ENCODE results near the gene VWA5B2. TPM values are rescaled to one million over a fixed set of nuclear protein-coding genes. Genes with fewer than 3 reads are reported as not detected.

VWA5B2 gene
- total RNA-seq, 2 experiments from 2014 or later, result not detected

- Mint-ChIP-seq H3K36me3 (ENCODE audit: low read depth) (no peaks in the 10 kb centered on the region), H3K27me3 (ENCODE audit: low read depth) (peaks cover 50% of the 10 kb centered on the region), H3K9me3 (ENCODE audit: insufficient read depth) (no peaks in the 10 kb centered on the region), H3K27ac (no peak overlapping the region), H3K4me3 (peak overlapping the region; percentile 37), H3K4me1 (ENCODE audit: low read depth) (peaks cover 9% of the 10 kb centered on the region)
- POLR2A ChIA-PET, result interaction anchor here (0.9 kb wide), 1 partner anchor 11 kb away, joined by 3 read pairs; no protein-coding TSS in a partner anchor
- CTCF ChIA-PET, result interaction anchor here (0.6 to 4.9 kb wide), 40 partner anchors 9 to 591 kb away, joined by 3 to 45 read pairs (median 5); partner anchors contain the start of genes ABCC5, ABCF3, ALG3 and AP2M1
- DNase-seq, result no peak
- ATAC-seq, result no peak
Observed at GRCh38 chr3:184228376-184229137, 828 bp upstream of the VWA5B2 start.

- ATAC-seq, result no peak
- Mint-ChIP-seq H3K9me3 (ENCODE audit: insufficient read depth) (no peaks in the 10 kb centered on the region), H3K27ac (no peak overlapping the region), H3K27me3 (ENCODE audit: low read depth) (peaks cover 47% of the 10 kb centered on the region), H3K36me3 (ENCODE audit: low read depth) (no peaks in the 10 kb centered on the region), H3K4me1 (ENCODE audit: low read depth) (peaks cover 9% of the 10 kb centered on the region), H3K4me3 (no peak overlapping the region)
- no peak for DNase-seq
- CTCF ChIA-PET, result interaction anchor here (0.9 to 4.9 kb wide), 2 partner anchors 20 to 26 kb away, joined by 5 to 45 read pairs; partner anchors contain the start of gene EEF1AKMT4
- POLR2A ChIA-PET, result no interaction called here
Observed at GRCh38 chr3:184230081-184230602, 757 bp downstream of the VWA5B2 start.

- Mint-ChIP-seq H3K36me3 (ENCODE audit: low read depth) (no peaks in the 10 kb centered on the region), H3K4me3 (peak overlapping the region; percentile 64), H3K4me1 (ENCODE audit: low read depth) (peaks cover 9% of the 10 kb centered on the region), H3K27me3 (ENCODE audit: low read depth) (peaks cover 44% of the 10 kb centered on the region), H3K27ac (no peak overlapping the region), H3K9me3 (ENCODE audit: insufficient read depth) (no peaks in the 10 kb centered on the region)
- ATAC-seq (no peak), DNase-seq (no peak)
- CTCF ChIA-PET, result interaction anchor here (0.9 to 1.1 kb wide), 2 partner anchors 19 to 25 kb away, joined by 4 to 5 read pairs; partner anchors contain the start of gene EEF1AKMT4
- POLR2A ChIA-PET, result no interaction called here
Observed at GRCh38 chr3:184230603-184231528, 1.5 kb downstream of the VWA5B2 start.

- peaks cover 41% of the 10 kb centered on the region for H3K27me3 Mint-ChIP-seq (ENCODE audit: low read depth)
- no peaks in the 10 kb centered on the region for H3K9me3 Mint-ChIP-seq (ENCODE audit: insufficient read depth)
- ChIA-PET POLR2A (no interaction called here), CTCF (interaction anchor here (1.1 kb wide), 1 partner anchor 18 kb away, joined by 4 read pairs; the partner anchor contains the start of gene EEF1AKMT4)
- H3K36me3 Mint-ChIP-seq (ENCODE audit: low read depth), result no peaks in the 10 kb centered on the region
- H3K4me1 Mint-ChIP-seq (ENCODE audit: low read depth), result peaks cover 9% of the 10 kb centered on the region
- no peak for ATAC-seq
- H3K4me3 Mint-ChIP-seq, result no peak overlapping the region
- no peak for DNase-seq
- no peak overlapping the region for H3K27ac Mint-ChIP-seq
Observed at GRCh38 chr3:184231671-184232070, 2.3 kb downstream of the VWA5B2 start.

GRCh38 chr3:184233127-184233843, 3.9 kb downstream of the VWA5B2 start:
- H3K4me1 Mint-ChIP-seq (ENCODE audit: low read depth), result peaks cover 9% of the 10 kb centered on the region
- ChIA-PET CTCF (no interaction called here), POLR2A (no interaction called here)
- no peak overlapping the region for H3K27ac Mint-ChIP-seq
- no peak for ATAC-seq
- no peaks in the 10 kb centered on the region for H3K36me3 Mint-ChIP-seq (ENCODE audit: low read depth)
- DNase-seq, result no peak
- H3K27me3 Mint-ChIP-seq (ENCODE audit: low read depth), result peaks cover 30% of the 10 kb centered on the region
- no peaks in the 10 kb centered on the region for H3K9me3 Mint-ChIP-seq (ENCODE audit: insufficient read depth)
- H3K4me3 Mint-ChIP-seq, result no peak overlapping the region

GRCh38 chr3:184234224-184234623, 4.8 kb downstream of the VWA5B2 start:
- ATAC-seq, result no peak

GRCh38 chr3:184234671-184235380, 5.4 kb downstream of the VWA5B2 start:
- no peaks in the 10 kb centered on the region for H3K36me3 Mint-ChIP-seq (ENCODE audit: low read depth)
- H3K4me1 Mint-ChIP-seq (ENCODE audit: low read depth), result peaks cover 5% of the 10 kb centered on the region
- no peak for DNase-seq
- ChIA-PET CTCF (no interaction called here), POLR2A (no interaction called here)
- ATAC-seq, result no peak
- H3K4me3 Mint-ChIP-seq, result no peak overlapping the region
- H3K27me3 Mint-ChIP-seq (ENCODE audit: low read depth), result peaks cover 22% of the 10 kb centered on the region
- no peak overlapping the region for H3K27ac Mint-ChIP-seq
- H3K9me3 Mint-ChIP-seq (ENCODE audit: insufficient read depth), result no peaks in the 10 kb centered on the region

More at GRCh38 chr3:184234224-184234623, 4.8 kb downstream of the VWA5B2 start:
- H3K27me3 Mint-ChIP-seq (ENCODE audit: low read depth), result peaks cover 22% of the 10 kb centered on the region
- H3K9me3 Mint-ChIP-seq (ENCODE audit: insufficient read depth), result no peaks in the 10 kb centered on the region
- H3K4me1 Mint-ChIP-seq (ENCODE audit: low read depth), result peaks cover 5% of the 10 kb centered on the region
- no peak overlapping the region for H3K27ac Mint-ChIP-seq
- CTCF ChIA-PET, result no interaction called here
- H3K36me3 Mint-ChIP-seq (ENCODE audit: low read depth), result no peaks in the 10 kb centered on the region
- no peak overlapping the region for H3K4me3 Mint-ChIP-seq
- POLR2A ChIA-PET, result no interaction called here
- DNase-seq, result no peak

GRCh38 chr3:184235381-184236032, 6.1 kb downstream of the VWA5B2 start:
- Mint-ChIP-seq H3K4me3 (no peak overlapping the region), H3K27me3 (ENCODE audit: low read depth) (peaks cover 22% of the 10 kb centered on the region), H3K9me3 (ENCODE audit: insufficient read depth) (no peaks in the 10 kb centered on the region), H3K4me1 (ENCODE audit: low read depth) (peaks cover 5% of the 10 kb centered on the region), H3K27ac (no peak overlapping the region), H3K36me3 (ENCODE audit: low read depth) (no peaks in the 10 kb centered on the region)
- CTCF ChIA-PET, result no interaction called here
- POLR2A ChIA-PET, result interaction anchor here (0.6 kb wide), 1 partner anchor 25 kb away, joined by 3 read pairs; no protein-coding TSS in a partner anchor
- ATAC-seq (no peak), DNase-seq (no peak)

GRCh38 chr3:184236033-184236410, 6.6 kb downstream of the VWA5B2 start:
- Mint-ChIP-seq H3K27ac (no peak overlapping the region), H3K36me3 (ENCODE audit: low read depth) (no peaks in the 10 kb centered on the region), H3K27me3 (ENCODE audit: low read depth) (peaks cover 19% of the 10 kb centered on the region), H3K9me3 (ENCODE audit: insufficient read depth) (no peaks in the 10 kb centered on the region), H3K4me1 (ENCODE audit: low read depth) (peaks cover 3% of the 10 kb centered on the region), H3K4me3 (no peak overlapping the region)
- CTCF ChIA-PET, result interaction anchor here (1.0 to 2.6 kb wide), 2 partner anchors 8 to 14 kb away, joined by 3 to 22 read pairs; partner anchors contain the start of gene EEF1AKMT4
- no peak for ATAC-seq
- POLR2A ChIA-PET, result interaction anchor here (0.6 kb wide), 1 partner anchor 25 kb away, joined by 3 read pairs; no protein-coding TSS in a partner anchor
- no peak for DNase-seq

GRCh38 chr3:184236636-184237035, 7.3 kb downstream of the VWA5B2 start:
- Mint-ChIP-seq H3K27ac (no peak overlapping the region), H3K4me1 (ENCODE audit: low read depth) (no peaks in the 10 kb centered on the region), H3K9me3 (ENCODE audit: insufficient read depth) (no peaks in the 10 kb centered on the region), H3K36me3 (ENCODE audit: low read depth) (no peaks in the 10 kb centered on the region), H3K27me3 (ENCODE audit: low read depth) (peaks cover 13% of the 10 kb centered on the region), H3K4me3 (no peak overlapping the region)
- POLR2A ChIA-PET, result no interaction called here
- DNase-seq (no peak), ATAC-seq (no peak)
- CTCF ChIA-PET, result interaction anchor here (1.0 to 2.6 kb wide), 3 partner anchors 9 to 341 kb away, joined by 3 to 22 read pairs (median 3); partner anchors contain the start of gene EEF1AKMT4
